GM21381 (cell line): ENCODE measurements around the gene CBX8.

Experiments used
- ATAC-seq: cut with Tn5 transposase; IDR thresholded peaks from one replicate; pipeline ENCODE4 v1.9.1; 2021; ENCODE audit warnings: mild to moderate bottlenecking, moderate library complexity; ENCODE audit not compliant: unreplicated experiment

The CBX8 gene

DNA sequence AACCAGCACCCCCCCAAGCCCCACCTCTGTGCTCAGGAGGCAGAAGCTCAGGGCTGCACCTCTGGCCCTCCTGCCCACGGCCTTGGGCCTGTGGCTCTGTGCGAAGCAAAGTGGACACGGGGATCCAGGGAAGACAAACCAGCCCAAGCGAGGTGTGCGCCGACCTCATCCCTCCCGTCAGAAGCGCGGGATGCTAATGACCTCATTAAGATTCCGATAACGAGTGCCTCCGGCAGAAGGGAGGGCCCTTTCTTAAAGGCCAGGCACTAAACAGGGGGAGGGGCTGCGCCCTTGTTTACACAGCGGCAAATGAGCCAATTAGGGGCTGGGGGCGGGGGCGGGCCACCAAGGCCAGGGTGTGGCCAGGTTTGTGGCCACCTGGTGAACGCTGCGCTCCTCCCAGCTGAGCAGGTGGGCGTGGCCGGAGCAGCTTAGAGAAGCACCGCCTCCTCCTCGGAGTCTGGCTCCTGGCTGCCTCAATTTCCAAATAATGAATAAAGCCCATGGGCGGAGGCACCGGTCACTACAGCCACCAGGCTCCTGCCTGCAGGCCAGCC, 39.2 kb upstream of the CBX8 start:
- ATAC-seq: no peak

GRCh38 chr17:79835470-79835899, 38.6 kb upstream of the CBX8 start:
- no peak for ATAC-seq

- no peak for ATAC-seq
Measured at GRCh38 chr17:79834565-79835469, 37.9 kb upstream of the CBX8 start.

DNA sequence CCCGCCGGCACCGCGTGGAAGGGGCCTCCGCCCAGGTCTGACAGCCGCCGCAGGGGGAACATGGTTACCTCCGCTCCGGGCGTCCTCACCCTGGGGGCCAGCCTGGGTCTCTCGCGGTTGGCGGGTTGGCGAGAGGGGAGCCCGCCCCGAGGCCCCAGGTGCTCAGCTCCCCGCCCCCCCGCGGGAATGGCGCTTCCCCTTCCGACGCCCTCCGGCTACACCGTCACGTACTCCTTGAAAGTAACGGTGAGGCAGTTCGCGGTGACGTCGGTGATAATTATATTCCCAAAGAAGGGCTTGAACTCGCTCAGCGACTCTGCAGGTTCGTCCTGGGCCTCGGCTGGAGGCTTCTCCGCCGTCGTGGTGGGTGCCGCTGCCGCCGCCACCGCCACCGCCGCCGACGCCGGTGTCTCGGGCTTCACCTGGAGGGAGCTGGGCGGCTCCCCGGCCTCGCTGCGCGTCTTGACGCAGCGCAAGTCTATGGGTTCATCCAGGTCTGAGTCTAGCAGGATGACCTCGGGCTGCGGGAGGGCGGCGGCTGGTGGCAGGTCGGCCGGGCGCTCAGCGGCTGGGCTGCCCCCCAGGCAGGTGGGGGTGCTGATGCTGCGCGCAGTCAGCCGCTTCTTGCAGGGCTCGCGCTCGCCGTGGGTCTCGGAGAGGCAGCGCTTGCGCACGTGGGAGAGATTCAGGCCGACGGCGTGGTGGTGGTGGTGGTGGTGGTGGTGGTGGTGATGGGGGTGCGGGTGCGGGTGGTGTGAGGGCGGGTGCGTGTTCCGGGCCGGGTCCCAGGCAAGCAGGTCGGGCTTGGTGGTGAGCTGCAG, 37.1 kb upstream of the CBX8 start:
- ATAC-seq: no peak

GRCh38 chr17:79833110-79833450, 36.2 kb upstream of the CBX8 start:
- no peak for ATAC-seq

DNA sequence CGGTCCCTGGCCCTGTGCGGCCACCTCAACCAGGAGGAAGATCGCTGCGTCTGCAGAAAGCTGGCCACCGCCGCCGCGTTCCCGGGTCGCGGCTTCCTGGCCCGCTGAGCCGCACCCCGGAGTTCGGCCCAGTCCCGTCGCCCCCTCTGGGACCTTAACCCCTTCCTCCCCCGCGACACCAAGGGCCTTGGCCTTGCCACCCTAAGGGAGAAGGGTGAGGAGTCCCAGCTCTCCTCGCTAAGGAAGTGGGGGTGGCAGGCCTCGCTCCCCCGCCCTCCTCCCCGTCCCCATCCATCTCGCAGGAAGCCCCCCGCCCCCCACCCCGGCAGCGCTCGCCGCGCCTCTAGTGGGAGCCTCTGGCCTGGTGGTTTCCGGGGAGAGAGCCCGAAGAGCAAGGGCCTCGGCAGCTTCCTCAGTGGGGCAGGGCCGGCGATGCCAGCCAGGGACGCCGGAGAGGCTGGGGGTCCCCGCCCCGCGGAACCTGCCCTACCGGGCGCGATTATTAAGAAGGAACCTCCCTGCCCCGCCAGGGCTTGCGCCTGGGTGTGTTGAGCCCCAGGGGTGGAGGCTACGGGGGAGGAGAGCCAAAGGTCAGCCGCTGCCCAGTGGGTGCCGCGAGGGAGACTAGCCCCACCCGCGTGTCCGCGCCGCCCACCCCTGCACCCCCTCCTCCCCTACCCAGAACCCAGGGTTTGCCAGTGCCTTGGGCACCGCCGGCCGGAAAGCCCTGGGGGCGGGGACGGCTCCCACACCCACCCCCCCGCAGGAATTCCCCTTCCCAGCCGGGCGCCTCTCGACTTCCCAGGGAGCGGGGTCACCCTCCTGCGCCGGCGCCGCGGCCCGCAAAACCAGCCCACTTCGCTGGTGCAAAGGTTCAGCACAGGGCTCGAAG, 35.6 kb upstream of the CBX8 start:
- no peak for ATAC-seq

- ATAC-seq: no peak
Measured at GRCh38 chr17:79831265-79832217, 34.7 kb upstream of the CBX8 start.

GRCh38 chr17:79830763-79831264, 33.9 kb upstream of the CBX8 start:
- ATAC-seq: no peak

DNA sequence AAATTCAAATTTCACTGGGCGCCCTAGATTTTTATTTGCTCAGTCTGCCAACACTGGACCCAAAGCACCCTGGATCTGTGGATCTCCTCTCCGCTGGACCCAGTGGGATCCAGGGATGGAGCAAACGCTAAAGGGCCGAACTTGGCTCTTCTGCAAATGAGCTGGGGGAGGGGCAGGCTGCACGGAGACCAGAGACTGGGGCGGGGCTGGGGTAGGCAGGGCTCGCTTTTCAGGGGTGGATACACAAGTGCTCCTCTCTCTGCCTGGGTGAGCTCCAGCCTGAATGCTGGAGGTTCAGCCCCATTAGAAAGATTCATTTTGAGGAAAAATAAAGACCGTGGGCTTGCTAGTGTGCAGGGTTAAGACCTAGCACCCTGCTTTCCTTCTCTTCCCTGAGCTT, 33.4 kb upstream of the CBX8 start:
- ATAC-seq: no peak

DNA sequence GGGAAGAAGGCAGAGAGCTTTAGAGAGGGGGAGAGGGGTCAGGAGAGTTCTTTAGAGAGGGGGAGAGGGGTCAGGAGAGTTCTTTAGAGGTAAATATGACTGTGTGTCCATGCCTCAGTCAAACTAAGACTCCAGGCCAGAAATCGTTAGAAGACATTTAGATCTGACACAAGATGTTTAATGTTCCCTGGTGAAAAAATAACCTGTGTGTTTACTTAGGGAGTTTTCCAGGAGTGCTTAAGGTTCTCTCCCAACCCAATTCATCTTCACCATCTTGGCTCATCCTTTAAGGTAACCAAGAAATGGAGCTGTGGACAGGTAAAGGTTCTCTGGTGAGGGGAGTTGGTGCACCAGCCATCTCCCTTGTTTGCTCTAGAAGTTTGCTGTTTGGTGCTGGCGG, 32.6 kb upstream of the CBX8 start:
- no peak for ATAC-seq

- ATAC-seq: no peak
Measured at GRCh38 chr17:79829004-79829403, 32.1 kb upstream of the CBX8 start.

- no peak for ATAC-seq
Measured at GRCh38 chr17:79826841-79827578, 30.1 kb upstream of the CBX8 start.

DNA sequence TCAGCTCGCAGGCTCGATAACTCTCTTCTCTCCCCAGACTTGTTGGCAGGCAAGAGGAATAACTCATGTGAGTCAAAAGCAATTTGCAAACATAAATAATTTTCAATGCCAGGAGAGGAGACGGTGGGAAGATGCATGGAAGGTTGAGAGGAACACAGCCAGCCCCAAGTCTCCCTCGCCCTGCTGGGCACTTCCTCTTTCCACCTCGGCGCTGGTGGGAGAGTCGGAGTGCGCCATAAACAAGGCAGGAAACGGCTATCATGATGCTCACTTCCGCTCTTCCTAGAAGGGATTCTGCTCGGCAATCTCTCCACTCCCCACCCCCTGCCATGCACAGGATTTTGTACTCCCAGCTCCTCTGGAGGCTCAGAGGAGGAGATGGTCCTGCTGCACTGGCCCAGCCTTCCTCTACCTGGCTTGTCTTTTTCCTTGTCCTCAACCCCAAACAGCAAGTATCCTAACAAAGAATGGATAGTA, 29.4 kb upstream of the CBX8 start:
- ATAC-seq: no peak

DNA sequence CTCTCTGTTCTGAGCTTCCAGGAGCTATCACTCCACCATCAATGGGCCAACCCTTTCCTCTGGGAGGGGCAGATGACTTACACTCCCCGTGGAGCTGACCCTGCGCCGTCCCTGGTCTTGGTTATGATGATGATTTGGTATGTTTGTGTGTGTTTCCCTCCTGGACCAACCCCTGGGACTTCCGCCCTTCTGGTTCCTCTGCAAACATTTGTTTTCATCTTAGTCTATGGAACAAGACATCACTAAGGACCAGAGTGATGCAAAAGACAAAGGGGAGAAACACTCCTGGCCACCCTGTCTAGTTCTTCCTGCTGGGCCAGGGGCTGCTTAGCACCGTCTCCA, 28.7 kb upstream of the CBX8 start:
- no peak for ATAC-seq

DNA sequence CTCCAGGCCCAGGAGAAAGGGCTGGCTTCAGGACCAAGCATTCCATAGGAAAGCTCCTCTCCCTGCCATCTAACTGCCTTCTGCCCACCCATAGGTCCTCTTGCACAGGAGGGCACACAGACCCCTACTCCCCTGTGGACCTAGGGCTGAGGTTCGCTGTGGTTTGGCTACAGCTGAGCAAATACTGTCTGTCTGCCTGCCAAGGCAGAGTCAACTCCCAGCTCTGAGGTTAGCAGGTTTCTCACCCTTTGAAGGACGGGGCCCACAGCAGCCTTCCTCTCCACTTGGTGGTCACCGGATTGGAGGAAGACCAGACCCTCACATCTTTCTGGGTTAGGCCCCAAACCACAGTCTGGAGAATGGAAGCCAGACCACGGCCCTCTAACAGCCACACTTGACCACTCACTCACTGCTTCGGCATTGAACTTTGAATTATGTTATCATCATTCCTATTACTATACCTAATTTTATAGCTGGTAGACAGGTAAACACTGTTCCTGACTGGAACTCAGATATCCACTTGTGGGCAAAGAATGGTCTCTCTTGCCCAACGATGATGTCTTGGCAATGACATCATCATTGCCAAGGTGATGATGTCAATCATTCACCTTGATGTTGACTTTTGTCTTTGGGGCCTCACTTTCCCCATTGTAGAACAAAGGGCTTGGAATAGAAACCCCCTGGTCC, 28.2 kb upstream of the CBX8 start:
- ATAC-seq: no peak

GRCh38 chr17:79824234-79824633, 27.4 kb upstream of the CBX8 start:
- no peak for ATAC-seq

GRCh38 chr17:79822583-79823124, 25.8 kb upstream of the CBX8 start:
- ATAC-seq: no peak
